HL-60 (cell line): ENCODE data around the gene CMYA5.

ENCODE experiments used
- DNase-seq, 2 experiments: peaks; one replicate each; pipeline ENCODE4 v3.0.0-alpha.2; 2010 to 2020; ENCODE audit warnings: low read depth in 1 of 2, low spot score in 1 of 2
- H3K27ac ChIP-seq: fragments of 250-450 bp; sonication (Bioruptor Pico); replicated peaks from 2 replicates; pipeline ENCODE4 v1.5.1; 2020; ENCODE audit warnings: mild to moderate bottlenecking, moderate library complexity
- H3K27me3 ChIP-seq: fragments of 250-450 bp; sonication (Bioruptor Pico); 2 replicates; pipeline ENCODE4 v1.5.1; 2021; ENCODE audit warnings: mild to moderate bottlenecking, moderate library complexity; ENCODE audit not compliant: insufficient read depth, poor library complexity, severe bottlenecking
- H3K4me3 ChIP-seq: replicated peaks from 2 replicates; pipeline ENCODE4 v1.5.1; 2011; ENCODE audit warnings: mild to moderate bottlenecking, control low read depth, low read length; ENCODE audit not compliant: insufficient read depth
- GABPA ChIP-seq: IDR thresholded peaks from 2 replicates; pipeline ENCODE4 v1.6.1; 2012; ENCODE audit warnings: low read depth
- POLR2AphosphoS5 ChIP-seq: IDR thresholded peaks from 2 replicates; pipeline ENCODE4 v1.6.1; 2012; ENCODE audit warnings: low read depth
- REST ChIP-seq: IDR thresholded peaks from 2 replicates; pipeline ENCODE4 v1.6.1; 2012; ENCODE audit warnings: low read depth; ENCODE audit not compliant: insufficient replicate concordance
- SPI1 ChIP-seq: IDR thresholded peaks from 2 replicates; pipeline ENCODE4 v1.6.1; 2012; ENCODE audit warnings: low read depth, mild to moderate bottlenecking, borderline replicate concordance
- TF ChIP-seq, protein P1 (sequence below): IDR thresholded peaks from one replicate; pipeline ENCODE4 v1.5.1; 2011; ENCODE audit warnings: low read length, control low read depth, inconsistent platforms; ENCODE audit not compliant: insufficient read depth

CMYA5 gene

GRCh38 chr5:79834098-79834753 lies 144.6 kb downstream of the CMYA5 start:
- DNase-seq = no peak
- no peaks in the 10 kb centered on the region for H3K27me3 ChIP-seq
- H3K27ac ChIP-seq = no peak overlapping the region
- TF ChIP-seq, protein P1, sequence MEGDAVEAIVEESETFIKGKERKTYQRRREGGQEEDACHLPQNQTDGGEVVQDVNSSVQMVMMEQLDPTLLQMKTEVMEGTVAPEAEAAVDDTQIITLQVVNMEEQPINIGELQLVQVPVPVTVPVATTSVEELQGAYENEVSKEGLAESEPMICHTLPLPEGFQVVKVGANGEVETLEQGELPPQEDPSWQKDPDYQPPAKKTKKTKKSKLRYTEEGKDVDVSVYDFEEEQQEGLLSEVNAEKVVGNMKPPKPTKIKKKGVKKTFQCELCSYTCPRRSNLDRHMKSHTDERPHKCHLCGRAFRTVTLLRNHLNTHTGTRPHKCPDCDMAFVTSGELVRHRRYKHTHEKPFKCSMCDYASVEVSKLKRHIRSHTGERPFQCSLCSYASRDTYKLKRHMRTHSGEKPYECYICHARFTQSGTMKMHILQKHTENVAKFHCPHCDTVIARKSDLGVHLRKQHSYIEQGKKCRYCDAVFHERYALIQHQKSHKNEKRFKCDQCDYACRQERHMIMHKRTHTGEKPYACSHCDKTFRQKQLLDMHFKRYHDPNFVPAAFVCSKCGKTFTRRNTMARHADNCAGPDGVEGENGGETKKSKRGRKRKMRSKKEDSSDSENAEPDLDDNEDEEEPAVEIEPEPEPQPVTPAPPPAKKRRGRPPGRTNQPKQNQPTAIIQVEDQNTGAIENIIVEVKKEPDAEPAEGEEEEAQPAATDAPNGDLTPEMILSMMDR = no peak
- TF ChIP-seq GABPA (no peak), SPI1 (no peak), POLR2AphosphoS5 (no peak), REST (no peak)
- H3K4me3 ChIP-seq = no peak overlapping the region

- H3K27ac ChIP-seq = no peak overlapping the region
- DNase-seq = no peak
- no peak overlapping the region for H3K4me3 ChIP-seq
- no peaks in the 10 kb centered on the region for H3K27me3 ChIP-seq
- TF ChIP-seq, protein P1 = no peak
- no peak for TF ChIP-seq POLR2AphosphoS5
- no peak for TF ChIP-seq REST
- TF ChIP-seq GABPA = no peak
- TF ChIP-seq SPI1 = no peak
These were observed 145.4 kb downstream of the CMYA5 start for GRCh38 chr5:79834754-79835714.

DNA sequence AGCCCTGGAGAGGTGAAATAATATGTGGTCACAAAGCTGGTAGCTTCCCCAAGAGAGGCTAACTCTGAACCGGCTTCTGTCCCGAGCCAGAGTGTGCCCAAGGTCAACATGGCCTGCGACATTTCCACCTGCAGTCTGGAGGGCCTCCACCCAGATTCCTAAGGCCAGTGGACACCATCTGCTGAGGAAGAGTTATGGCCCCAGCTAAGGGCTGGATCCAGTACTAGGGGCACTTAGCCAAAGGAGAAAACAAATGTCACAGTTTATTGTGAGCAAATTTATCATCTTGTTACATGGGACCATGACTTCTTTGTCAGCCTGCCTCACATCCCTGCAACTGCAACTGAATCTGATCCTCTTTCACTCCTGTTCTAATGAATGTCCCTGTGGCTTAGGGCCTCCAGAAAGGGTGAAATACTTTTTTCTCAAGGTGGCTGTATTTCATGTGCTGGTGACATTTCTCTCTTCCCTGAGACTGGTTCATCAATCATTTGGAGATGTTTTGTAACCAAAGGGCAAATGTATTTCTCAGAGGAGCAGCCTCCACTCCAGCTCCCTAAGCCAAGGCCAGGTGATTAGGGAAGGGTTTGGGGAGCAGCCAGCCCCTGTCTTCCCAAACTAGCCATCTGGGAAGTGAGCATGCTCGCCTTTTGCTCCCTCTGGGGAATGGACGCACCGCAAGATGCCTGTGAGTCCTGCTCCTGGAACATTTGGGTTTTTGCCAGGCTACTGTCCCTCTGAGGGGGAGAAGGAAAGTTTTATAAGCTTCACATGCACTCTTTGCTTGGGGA lies 148.3 kb downstream of the CMYA5 start:
- Histone ChIP-seq H3K27ac (no peak overlapping the region), H3K27me3 (no peaks in the 10 kb centered on the region), H3K4me3 (no peak overlapping the region)
- DNase-seq = no peak
- TF ChIP-seq POLR2AphosphoS5 (no peak), REST (no peak), GABPA (no peak), SPI1 (no peak)
- TF ChIP-seq, protein P1 = no peak
